Activated CD8-positive, alpha-beta memory T cell treated with anti-CD3 and anti-CD28 coated beads, Interleukin-2, amount 50 U/mL, for 48 hours (primary cell): ENCODE results near the gene PRKN.

Source experiments
- DNase-seq: peaks from one replicate; pipeline ENCODE4 v3.0.0-alpha.2; 2020

Gene PRKN

GRCh38 chr6:162088091-162088490 is 639.5 kb downstream of the PRKN start:
- DNase-seq = no peak

DNA sequence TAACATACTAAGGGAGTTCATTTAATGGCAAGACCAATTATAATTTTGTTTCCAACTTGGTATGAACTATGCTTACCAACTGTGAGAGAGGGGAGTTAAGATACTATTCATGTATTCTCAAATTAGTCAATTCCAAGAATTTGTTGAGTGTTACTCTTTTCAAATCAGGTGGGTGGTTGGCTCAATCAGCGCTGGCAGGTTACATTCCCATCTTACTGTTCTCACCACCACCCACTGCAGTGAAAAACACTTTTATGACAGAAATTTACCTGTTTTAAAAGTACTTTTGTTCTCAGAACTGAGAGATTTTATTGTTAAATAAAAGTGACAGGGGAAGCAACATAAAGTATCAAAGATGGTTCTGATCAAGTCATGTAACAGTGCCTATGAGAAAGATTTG is 642.0 kb downstream of the PRKN start:
- DNase-seq = no peak

DNA sequence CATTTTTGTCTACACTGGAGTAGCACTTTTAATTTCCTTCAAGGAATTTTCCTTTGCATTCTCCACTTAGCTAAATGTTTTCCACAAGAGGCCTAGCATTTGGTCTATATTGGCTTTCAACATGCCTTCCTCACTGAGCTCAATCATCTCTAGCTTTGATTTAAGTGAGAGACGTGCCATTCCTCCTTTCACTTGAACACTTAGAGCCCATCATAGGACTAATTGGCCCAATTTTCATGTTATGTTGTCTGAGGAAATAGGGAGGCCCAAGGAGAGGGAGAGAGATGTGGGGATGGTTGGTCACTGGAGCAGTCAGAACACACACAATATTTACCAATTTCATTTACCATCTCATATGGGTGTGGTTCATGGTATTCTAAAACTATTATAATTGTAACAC is 645.0 kb downstream of the PRKN start:
- no peak for DNase-seq

DNA sequence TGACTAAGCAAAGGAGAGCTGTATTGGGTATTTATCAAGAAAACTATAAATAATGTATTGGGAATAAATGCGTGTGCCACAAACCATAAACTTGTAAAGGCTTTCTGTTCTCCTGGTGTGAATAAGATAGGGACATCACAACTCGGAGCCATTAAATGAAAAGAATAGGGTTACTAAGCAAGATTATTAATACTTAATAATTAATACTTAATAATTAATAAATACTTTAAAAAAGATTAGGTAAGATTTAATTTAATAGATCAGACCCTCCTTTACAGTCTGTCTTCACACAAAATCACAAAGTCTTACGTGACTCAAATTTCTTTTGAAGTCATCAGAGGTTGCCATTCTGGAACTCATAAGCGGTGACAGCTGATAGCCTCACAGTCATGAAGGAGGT is 648.9 kb downstream of the PRKN start:
- DNase-seq = no peak

- no peak for DNase-seq
These were observed 649.4 kb downstream of the PRKN start for GRCh38 chr6:162078126-162078525.

- no peak for DNase-seq
These were observed 650.8 kb downstream of the PRKN start for GRCh38 chr6:162076816-162077215.

GRCh38 chr6:162074641-162075275 is 652.8 kb downstream of the PRKN start:
- no peak for DNase-seq

- DNase-seq = no peak
These were observed 656.9 kb downstream of the PRKN start for GRCh38 chr6:162070639-162071038.

DNA sequence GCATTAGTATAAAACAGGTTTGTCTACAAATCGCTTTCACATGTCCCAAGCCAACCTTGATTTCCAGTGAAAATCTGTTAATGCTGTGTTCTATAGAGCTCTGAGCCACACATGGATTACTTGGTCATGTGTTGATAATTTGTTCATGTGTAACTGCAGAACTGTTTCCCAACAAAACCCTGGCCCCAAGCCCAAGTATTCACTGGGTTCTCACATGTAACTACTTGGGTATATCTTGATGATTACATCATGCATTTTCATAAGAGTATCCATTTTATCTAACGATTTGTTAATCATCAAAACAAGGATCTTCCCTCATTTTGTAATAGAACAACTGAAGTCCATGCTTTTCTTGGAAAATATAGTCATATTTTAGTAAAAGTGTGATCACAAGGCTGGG is 657.6 kb downstream of the PRKN start:
- DNase-seq = no peak

GRCh38 chr6:162068340-162068739 is 659.2 kb downstream of the PRKN start:
- no peak for DNase-seq

GRCh38 chr6:162063666-162064065 is 663.9 kb downstream of the PRKN start:
- DNase-seq = no peak

GRCh38 chr6:162058281-162058875 is 669.2 kb downstream of the PRKN start:
- no peak for DNase-seq

GRCh38 chr6:162056745-162057144 is 670.8 kb downstream of the PRKN start:
- DNase-seq = no peak

DNA sequence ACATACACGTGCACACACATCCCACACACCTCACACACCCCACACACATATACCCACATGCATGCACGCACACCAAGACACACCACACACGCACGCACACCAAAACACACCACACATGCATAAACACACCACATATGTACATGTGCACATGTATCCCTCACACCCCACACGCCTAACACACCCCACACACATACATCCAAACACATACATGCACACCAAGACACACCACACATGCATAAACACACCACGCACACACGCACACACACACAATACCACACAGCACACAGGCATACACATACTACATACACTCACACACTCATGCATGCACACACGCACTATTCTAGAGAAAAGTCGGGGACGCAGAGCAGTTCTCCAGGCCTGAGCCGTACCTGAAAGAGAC is 671.5 kb downstream of the PRKN start:
- DNase-seq = no peak

DNA sequence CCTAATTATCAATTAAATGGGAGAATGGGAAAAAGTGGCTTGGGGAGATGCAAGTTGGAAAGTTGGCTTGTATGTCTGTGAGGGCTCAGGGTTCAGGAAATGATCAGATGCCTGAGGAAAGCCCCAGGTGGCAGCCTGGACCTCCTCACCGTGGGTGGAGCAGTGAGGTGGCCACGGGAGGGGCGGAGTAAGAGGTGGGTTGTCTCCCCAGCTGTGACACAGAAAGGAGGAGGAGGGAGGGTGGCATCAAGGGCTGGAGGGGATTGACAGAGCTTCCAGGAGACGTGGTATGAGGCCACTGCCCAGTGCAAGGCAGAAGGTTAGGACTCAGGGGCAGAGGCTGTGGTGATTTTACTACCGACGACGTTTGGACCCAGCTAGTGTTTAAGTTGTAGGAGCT is 672.2 kb downstream of the PRKN start:
- DNase-seq = no peak

GRCh38 chr6:162053084-162053483 is 674.5 kb downstream of the PRKN start:
- DNase-seq = no peak

GRCh38 chr6:162050579-162050978 is 677.0 kb downstream of the PRKN start:
- DNase-seq = no peak

DNA sequence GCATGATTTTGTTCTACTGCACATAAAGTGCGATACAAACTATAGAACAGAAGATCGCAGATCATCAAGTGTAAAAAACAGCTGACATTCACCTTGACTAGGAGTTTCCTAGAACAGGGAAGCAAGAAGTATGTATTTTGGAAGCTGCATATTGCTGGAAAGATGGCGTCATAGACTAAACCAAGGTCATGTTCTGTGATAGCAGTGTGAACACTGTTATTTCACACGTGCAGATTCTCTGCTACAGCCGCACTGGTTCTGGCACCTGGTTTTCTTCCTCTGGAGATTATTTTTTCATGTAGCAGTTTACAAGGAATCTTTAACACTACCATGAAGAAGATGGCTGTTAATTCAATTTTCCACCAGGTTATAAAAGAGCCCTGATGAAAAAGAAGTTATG is 681.2 kb downstream of the PRKN start:
- no peak for DNase-seq

DNA sequence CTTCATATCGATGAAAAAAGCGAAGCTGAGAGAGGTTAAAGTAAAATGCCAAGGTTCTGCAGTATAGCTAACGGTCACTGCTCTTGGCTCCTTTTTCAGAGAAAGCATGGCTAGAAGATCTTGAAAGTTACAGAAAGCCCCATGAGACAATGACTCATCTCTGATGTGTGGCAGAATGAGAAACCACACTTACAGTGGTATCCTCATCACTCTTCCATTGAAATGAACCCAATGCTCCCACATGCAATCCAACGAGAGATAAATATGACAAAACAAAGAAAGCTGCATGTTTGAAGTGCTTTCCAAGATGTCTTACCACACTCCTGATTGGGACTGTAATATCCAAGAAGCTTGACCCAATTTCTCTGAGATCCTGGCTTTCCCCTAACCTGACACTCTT is 694.9 kb downstream of the PRKN start:
- no peak for DNase-seq

DNA sequence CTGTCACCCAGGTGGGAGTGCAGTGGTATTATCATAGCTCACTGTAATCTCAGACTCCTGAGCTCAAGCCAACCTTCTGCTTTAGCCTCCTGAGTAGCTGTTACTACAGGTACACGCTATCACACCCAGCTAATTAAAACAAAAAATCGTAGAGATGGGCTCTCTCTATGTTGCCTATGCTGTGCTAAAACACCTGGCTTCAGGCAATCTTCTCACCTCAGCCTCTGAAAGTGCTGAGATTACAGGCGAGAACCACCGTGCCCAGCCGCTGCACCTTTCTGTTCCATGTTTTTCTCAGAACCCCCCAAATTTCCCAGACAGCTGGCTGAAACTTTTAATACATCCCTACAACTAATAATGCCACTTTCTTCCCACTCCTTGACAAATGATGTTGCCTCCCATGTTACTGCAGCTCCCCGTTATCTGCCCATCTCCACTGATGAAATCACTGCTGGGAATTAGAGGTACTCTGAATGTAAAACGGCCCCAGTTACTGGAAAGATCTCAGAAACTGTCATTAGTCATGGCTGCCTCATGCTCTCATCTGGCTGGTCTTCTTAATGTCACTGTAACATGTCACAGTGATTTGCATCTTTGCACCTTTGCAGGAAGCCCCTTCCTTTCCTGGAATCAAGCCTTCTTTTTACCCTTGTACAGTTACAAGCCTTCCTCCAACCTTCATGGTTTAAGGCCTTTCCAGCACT is 697.5 kb downstream of the PRKN start:
- no peak for DNase-seq

- DNase-seq = no peak
These were observed 700.7 kb downstream of the PRKN start for GRCh38 chr6:162026843-162027242.

DNA sequence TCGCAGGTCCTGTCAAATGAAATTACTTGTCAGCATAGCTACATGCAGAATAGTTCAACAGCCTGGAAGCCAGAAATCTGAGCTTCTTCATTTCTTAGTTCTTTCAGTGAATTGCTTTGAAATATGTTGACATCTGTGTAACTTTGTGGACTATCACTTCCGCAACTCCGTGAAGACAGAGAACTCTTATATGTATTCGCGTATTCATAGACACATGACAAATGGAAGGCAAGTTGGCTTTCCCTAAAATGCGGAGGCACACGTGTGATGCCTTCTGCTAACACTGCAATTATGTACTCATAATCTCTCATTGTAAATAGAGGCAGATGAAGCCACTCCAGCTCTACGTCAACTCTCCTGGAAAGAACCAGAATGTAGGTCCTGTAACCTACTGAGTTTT is 701.5 kb downstream of the PRKN start:
- no peak for DNase-seq

- DNase-seq = no peak
These were observed 708.2 kb downstream of the PRKN start for GRCh38 chr6:162019349-162019748.

DNA sequence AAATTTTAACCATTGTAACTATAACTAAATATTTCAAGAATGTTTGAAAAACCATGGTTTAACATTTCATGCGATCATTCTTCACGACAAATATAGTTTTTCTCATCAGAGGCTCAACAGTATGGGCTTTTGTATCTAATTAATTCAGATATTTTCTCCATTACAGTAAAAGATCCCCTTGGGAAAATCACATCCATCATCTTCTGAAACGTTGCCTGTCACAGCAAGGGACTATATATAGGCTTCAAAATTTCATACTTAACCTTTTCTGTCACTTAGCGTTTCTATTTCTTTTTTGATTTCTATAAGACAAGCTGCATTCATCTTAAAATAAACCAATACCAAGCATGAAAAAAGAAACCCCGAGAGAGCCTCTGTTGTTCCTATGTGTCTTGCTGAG is 710.0 kb downstream of the PRKN start:
- no peak for DNase-seq
